TTC549 (cell line): Measurements from ENCODE around the gene REL.
"Not testable (repeated sequence)": the region's sequence is repeated elsewhere in the genome, so short reads cannot be mapped to it uniquely, and the experiment has no call there.

ENCODE experiments used
- FAIRE-seq: peaks from 2 replicates; lab custom pipeline; 2012; peaks lifted over from hg19 to GRCh38; lab: Jason Lieb, UNC

Gene REL

GRCh38 chr2:60926741-60927552, 45.6 kb downstream of the REL start:
- no peak for FAIRE-seq

GRCh38 chr2:60932061-60932460, 50.7 kb downstream of the REL start:
- not testable (repeated sequence) for FAIRE-seq

GRCh38 chr2:60932954-60933353, 51.6 kb downstream of the REL start:
- FAIRE-seq: no peak

GRCh38 chr2:60934165-60934722, 52.9 kb downstream of the REL start:
- FAIRE-seq: no peak

GRCh38 chr2:60936757-60937156, 55.4 kb downstream of the REL start:
- FAIRE-seq: no peak

GRCh38 chr2:60938301-60938700, 56.9 kb downstream of the REL start:
- no peak for FAIRE-seq

GRCh38 chr2:60939622-60940021, 58.2 kb downstream of the REL start:
- FAIRE-seq: peak; percentile 11

GRCh38 chr2:60945341-60945740, 64.0 kb downstream of the REL start:
- FAIRE-seq: no peak

- no peak for FAIRE-seq
These were observed 65.7 kb downstream of the REL start for GRCh38 chr2:60947056-60947455.

- FAIRE-seq: no peak
These were observed 66.8 kb downstream of the REL start for GRCh38 chr2:60948161-60948560.

GRCh38 chr2:60948926-60949579, 67.7 kb downstream of the REL start:
- FAIRE-seq: no peak

GRCh38 chr2:60954139-60954538, 72.8 kb downstream of the REL start:
- FAIRE-seq: no peak

- FAIRE-seq: no peak
These were observed 75.8 kb downstream of the REL start for GRCh38 chr2:60957224-60957623.

GRCh38 chr2:60957643-60958042, 76.3 kb downstream of the REL start:
- no peak for FAIRE-seq

GRCh38 chr2:60958361-60958760, 77.0 kb downstream of the REL start:
- FAIRE-seq: no peak

- FAIRE-seq: no peak
These were observed 77.4 kb downstream of the REL start for GRCh38 chr2:60958800-60959199.

- FAIRE-seq: no peak
These were observed 78.1 kb downstream of the REL start for GRCh38 chr2:60959501-60959900.

- FAIRE-seq: no peak
These were observed 79.3 kb downstream of the REL start for GRCh38 chr2:60960706-60961105.

GRCh38 chr2:60961457-60961856, 80.1 kb downstream of the REL start:
- no peak for FAIRE-seq

- no peak for FAIRE-seq
These were observed 81.2 kb downstream of the REL start for GRCh38 chr2:60962528-60962927.

- no peak for FAIRE-seq
These were observed 81.8 kb downstream of the REL start for GRCh38 chr2:60963190-60963589.

GRCh38 chr2:60964651-60965498, 83.5 kb downstream of the REL start:
- FAIRE-seq: peak; percentile 11

- peak; percentile 68 for FAIRE-seq
These were observed 84.1 kb downstream of the REL start for GRCh38 chr2:60965499-60965785.
